ENCODE results near the gene SPO11.

SPO11 gene

DNA sequence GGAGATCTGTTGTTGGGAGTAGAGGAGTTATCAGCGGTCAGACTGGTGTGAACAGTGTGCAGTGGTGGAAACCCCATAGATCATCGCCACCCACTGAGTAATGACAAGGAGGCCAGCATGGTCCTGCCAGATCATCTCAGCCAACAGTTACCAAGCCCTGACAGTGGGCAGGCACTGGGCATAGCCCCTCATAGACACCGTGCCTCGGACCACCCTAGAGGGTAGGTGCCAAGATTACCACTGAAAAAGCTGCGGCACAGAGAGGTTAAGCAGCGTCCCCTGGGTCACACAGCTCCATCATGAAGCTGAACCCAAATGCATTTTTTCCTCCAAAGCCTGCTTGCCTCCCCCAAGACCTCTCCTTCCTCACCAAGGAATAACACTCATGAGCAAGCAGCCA is 41.7 kb upstream of the SPO11 start:
- DNase-seq (ENCODE audit: low read depth) = no peak
- no peak overlapping the region for H3K4me3 ChIP-seq (ENCODE audit: low read depth, low read length)
- TF ChIP-seq, protein P1, sequence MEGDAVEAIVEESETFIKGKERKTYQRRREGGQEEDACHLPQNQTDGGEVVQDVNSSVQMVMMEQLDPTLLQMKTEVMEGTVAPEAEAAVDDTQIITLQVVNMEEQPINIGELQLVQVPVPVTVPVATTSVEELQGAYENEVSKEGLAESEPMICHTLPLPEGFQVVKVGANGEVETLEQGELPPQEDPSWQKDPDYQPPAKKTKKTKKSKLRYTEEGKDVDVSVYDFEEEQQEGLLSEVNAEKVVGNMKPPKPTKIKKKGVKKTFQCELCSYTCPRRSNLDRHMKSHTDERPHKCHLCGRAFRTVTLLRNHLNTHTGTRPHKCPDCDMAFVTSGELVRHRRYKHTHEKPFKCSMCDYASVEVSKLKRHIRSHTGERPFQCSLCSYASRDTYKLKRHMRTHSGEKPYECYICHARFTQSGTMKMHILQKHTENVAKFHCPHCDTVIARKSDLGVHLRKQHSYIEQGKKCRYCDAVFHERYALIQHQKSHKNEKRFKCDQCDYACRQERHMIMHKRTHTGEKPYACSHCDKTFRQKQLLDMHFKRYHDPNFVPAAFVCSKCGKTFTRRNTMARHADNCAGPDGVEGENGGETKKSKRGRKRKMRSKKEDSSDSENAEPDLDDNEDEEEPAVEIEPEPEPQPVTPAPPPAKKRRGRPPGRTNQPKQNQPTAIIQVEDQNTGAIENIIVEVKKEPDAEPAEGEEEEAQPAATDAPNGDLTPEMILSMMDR (IDR thresholded peaks at IDR 0.05; ENCODE audit: insufficient read depth, low read depth, low read length, missing control alignments) = no peak

DNA sequence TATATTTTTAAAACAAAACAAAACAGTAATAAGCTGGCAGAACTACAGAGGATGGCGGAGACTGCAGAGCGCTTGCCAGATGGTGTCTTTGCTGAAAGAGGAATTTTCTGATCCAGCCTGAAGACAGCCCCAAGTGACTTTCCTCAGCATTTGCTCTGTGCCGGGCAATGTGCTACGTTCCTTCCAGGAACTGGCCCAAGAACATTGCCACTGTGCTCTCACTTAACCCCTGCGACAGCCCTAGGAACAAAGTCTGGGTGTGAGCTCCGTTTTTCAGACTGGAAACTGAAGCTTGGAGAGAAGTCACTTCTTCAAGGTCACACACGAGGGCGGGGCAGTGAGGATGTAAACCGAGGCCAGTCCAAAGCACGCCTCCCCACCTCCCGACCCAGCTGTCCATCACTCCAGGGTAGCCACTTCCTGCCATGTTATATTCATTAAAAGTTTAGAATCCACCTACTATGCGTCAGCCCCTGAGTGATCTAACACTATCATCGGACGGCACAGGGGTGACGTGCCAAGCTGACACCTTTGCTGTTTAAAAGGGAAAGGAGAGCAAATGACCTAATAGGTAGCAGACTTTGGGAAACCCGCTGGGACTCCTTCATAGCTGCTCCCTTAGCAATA is 40.8 kb upstream of the SPO11 start:
- no peak for DNase-seq (ENCODE audit: low read depth)
- TF ChIP-seq, protein P1 (IDR thresholded peaks at IDR 0.05; ENCODE audit: insufficient read depth, low read depth, low read length, missing control alignments) = no peak
- no peak overlapping the region for H3K4me3 ChIP-seq (ENCODE audit: low read depth, low read length)

DNA sequence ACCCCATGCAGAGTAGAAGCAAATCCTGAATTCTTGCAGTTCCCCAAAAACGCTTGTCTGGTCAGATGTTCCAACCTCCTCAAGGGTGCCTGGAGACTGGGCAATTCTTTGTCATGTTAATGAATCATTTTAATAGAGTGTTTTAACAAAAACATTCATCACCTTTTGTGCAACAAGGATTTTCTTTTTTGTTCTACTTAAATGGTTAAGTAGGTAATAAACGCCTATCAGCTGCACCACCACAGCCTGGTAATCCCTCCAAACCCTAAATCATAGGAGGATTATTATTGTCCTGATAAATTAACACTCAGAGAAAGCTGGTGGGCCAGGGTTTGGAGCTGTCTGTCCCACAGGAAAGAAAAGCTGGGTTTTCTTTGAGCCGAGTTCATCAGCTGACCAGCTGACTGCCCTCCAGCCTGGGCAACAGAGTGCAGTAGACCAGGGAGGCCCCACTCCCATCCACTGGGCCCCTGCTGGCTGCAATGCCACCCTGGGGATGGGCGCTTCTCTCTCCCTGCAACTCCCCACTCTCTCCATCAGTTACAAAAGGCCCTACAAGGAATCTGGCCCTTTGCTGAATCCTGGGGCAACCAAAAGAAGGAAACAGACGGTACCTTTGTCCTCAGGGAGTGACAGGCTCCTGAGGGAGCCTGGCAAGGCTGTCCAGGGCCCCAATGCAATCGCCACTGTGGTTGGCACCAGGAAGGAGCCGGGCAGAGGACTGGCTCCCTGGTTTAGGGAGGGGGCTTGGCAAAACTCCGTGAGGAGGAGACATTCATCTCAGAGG is 40.0 kb upstream of the SPO11 start:
- H3K4me3 ChIP-seq (ENCODE audit: low read depth, low read length) = no peak overlapping the region
- TF ChIP-seq, protein P1 (IDR thresholded peaks at IDR 0.05; ENCODE audit: insufficient read depth, low read depth, low read length, missing control alignments) = no peak
- no peak for DNase-seq (ENCODE audit: low read depth)

DNA sequence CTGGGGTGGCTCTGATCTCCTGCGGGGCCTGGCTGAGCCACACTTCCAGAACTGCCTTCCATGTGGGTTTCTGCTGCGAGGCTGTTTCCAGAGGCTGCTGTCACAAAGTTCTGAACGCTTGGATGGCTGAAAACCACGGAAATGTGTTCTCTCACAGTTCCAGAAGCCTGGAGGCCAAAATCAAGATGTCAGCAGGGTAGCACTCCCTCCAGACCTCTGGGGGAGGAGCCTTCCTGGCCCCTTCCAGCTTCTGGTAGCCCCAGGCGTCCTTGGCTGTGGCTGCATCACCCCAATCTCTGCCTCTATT is 39.5 kb upstream of the SPO11 start:
- TF ChIP-seq, protein P1 (IDR thresholded peaks at IDR 0.05; ENCODE audit: insufficient read depth, low read depth, low read length, missing control alignments) = no peak
- no peak for DNase-seq (ENCODE audit: low read depth)
- H3K4me3 ChIP-seq (ENCODE audit: low read depth, low read length) = no peak overlapping the region

DNA sequence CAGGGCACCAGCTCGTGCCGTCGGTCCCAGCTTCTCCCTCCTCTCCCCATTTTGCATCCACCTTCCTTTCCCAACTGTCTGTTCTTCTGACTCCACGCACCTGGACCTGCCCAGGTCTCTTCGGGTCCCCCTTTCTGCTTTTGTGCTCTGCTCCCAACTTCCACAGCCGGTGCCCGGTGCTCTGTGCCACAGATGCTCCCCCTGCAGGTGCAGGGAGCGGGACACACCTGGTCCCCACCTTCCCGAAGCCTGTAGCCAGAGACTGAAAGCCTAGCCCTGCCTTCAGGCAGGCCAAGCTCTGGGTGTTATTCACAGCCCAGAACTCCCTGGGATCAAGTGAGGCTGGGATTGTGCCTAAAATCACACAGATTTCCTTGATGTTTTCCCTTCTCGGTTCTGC is 38.6 kb upstream of the SPO11 start:
- H3K4me3 ChIP-seq (ENCODE audit: low read depth, low read length) = no peak overlapping the region
- TF ChIP-seq, protein P1 (IDR thresholded peaks at IDR 0.05; ENCODE audit: insufficient read depth, low read depth, low read length, missing control alignments) = no peak
- DNase-seq (ENCODE audit: low read depth) = no peak

DNA sequence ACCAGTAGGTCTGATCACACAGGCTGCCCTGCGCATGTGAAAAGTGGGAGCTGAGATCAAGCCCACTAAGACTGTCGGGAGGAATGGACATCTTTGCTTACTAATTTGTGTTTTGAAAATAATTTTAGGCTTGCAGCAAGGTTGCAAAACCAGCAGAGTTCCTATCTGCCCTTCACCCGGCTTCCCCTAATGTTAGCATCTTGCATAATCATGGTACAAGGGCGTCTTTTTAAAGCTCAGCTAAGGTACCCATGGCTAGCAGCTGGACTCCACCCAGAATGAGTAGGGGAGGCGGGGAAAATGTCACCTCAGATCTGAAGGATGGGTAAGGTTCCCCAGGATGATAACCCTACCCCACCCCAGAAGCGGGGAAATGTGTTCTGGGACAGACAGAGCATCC is 37.9 kb upstream of the SPO11 start:
- no peak overlapping the region for H3K4me3 ChIP-seq (ENCODE audit: low read depth, low read length)
- DNase-seq (ENCODE audit: low read depth) = no peak
- TF ChIP-seq, protein P1 (IDR thresholded peaks at IDR 0.05; ENCODE audit: insufficient read depth, low read depth, low read length, missing control alignments) = no peak

DNA sequence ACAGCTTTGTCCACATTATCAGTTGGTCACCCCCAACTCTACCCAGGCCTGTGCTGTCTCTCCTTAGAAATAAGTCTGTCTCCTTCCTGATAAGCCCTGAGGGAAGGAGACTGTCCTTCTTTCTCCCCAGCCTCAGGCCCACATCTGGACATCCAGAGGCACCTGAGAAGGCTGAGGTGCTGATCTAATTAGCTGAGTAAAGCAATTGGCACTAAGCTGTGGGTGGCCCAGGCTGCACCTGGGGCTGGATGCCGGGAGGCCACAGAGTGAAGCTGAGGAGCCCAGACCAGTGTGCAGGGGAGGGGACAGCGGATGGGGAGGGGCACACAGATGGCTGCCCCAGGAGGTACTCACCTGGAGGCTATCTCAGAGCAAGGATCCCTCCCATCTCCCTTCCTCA is 37.0 kb upstream of the SPO11 start:
- H3K4me3 ChIP-seq (ENCODE audit: low read depth, low read length) = no peak overlapping the region
- DNase-seq (ENCODE audit: low read depth) = no peak
- TF ChIP-seq, protein P1 (IDR thresholded peaks at IDR 0.05; ENCODE audit: insufficient read depth, low read depth, low read length, missing control alignments) = no peak

Data from GM12865 (cell line).